Subcutaneous adipose tissue (tissue), 4 donors: ENCODE data around the gene COL6A5. TPM values are rescaled to one million over a fixed set of nuclear protein-coding genes. Genes with fewer than 3 reads are reported as not detected.

Experiments used
- CTCF ChIP-seq: fragments of 450-650 bp; IDR thresholded peaks from one replicate; pipeline ENCODE4 v1.5.1; 2016; ENCODE audit warnings: low read depth, mild to moderate bottlenecking, control low read depth, antibody characterized with exemption, moderate library complexity
- total RNA-seq, 4 donors: library from RNA; depleted of rRNA; stranded (reverse); fragments of >200 nt; gene quantifications; one replicate each; pipeline ENCODE4 v1.1.0, GENCODE V29; 2016

COL6A5 gene
- total RNA-seq, 4 donors from 2014 or later: not detected

- no peak for TF ChIP-seq CTCF
Observed at GRCh38 chr3:130470126-130470525, 124.7 kb downstream of the COL6A5 start.

GRCh38 chr3:130473416-130473815 lies 127.9 kb downstream of the COL6A5 start:
- no peak for TF ChIP-seq CTCF

GRCh38 chr3:130480736-130481135 lies 135.3 kb downstream of the COL6A5 start:
- TF ChIP-seq CTCF: no peak

- TF ChIP-seq CTCF: no peak
Observed at GRCh38 chr3:130488288-130488687, 142.8 kb downstream of the COL6A5 start.

- TF ChIP-seq CTCF: no peak
Observed at GRCh38 chr3:130488769-130489450, 143.4 kb downstream of the COL6A5 start.

GRCh38 chr3:130490241-130490640 lies 144.8 kb downstream of the COL6A5 start:
- TF ChIP-seq CTCF: no peak

- TF ChIP-seq CTCF: no peak
Observed at GRCh38 chr3:130491431-130491830, 146.0 kb downstream of the COL6A5 start.
